ENCODE data around the gene XXYLT1.

DNA sequence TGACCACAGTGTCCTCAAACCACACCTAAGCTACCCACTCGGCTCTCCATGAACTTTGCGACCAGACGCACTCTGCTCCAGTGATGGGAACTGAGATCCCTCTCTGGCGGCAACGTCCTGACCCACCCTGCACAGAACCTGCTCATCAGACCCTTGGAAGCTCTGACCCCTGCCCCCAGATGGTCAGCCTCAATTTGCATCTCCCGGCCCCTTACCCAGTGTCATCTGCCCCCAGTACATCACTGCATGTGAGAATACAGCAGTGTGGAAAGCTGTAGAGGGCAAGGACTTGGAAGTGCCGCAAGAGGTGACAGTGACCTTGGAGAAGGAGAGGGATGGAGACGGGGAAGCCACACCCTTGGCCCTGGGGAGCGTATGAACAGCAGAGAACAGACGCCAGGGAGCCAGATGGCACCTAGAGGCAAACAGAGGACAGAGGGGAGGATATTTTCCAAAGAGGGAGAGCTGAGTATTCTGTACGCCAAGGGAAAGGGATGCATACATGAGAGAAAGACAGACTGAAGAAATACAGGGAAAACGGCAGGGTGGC, 192.0 kb downstream of the XXYLT1 start:
- TF ChIP-seq, protein P1, sequence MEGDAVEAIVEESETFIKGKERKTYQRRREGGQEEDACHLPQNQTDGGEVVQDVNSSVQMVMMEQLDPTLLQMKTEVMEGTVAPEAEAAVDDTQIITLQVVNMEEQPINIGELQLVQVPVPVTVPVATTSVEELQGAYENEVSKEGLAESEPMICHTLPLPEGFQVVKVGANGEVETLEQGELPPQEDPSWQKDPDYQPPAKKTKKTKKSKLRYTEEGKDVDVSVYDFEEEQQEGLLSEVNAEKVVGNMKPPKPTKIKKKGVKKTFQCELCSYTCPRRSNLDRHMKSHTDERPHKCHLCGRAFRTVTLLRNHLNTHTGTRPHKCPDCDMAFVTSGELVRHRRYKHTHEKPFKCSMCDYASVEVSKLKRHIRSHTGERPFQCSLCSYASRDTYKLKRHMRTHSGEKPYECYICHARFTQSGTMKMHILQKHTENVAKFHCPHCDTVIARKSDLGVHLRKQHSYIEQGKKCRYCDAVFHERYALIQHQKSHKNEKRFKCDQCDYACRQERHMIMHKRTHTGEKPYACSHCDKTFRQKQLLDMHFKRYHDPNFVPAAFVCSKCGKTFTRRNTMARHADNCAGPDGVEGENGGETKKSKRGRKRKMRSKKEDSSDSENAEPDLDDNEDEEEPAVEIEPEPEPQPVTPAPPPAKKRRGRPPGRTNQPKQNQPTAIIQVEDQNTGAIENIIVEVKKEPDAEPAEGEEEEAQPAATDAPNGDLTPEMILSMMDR (IDR thresholded peaks at IDR 0.05 in 8 of 11, conservative IDR thresholded peaks at IDR 0.05 in 3 of 11): no peak
- TF ChIP-seq POLR2AphosphoS5 (IDR thresholded peaks at IDR 0.05) (no peak), POLR2A (IDR thresholded peaks at IDR 0.05) (no peak)

Measured in spleen (tissue), 7 donors.